ENCODE measurements around the gene NR3C2.

The NR3C2 gene

DNA sequence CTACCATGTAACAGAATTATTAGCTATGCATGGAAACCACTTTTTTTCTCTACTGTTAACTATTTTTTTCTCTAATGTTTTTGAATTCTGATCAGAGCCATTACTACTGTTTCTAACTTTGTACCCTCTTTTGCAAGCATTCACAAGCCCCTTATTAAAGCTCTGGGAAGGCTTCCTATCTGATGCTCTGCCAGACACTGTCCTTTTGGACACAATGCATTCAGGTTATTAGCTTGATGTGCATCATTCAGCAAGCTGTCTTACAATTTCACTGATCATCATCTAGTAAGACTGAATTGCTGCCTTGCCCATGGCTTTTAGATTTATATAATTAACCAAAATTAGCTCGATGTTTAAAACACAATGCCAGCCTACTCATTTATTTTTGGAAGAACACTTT lies 155.1 kb downstream of the NR3C2 start:
- no peak overlapping the region for H3K4me3 ChIP-seq (replicated peaks in 1 of 2; ENCODE audit: low read depth in 2 of 2, low read length in 2 of 2)
- DNase-seq (ENCODE audit: low read depth in 2 of 2), result no peak
- TF ChIP-seq, protein P1, sequence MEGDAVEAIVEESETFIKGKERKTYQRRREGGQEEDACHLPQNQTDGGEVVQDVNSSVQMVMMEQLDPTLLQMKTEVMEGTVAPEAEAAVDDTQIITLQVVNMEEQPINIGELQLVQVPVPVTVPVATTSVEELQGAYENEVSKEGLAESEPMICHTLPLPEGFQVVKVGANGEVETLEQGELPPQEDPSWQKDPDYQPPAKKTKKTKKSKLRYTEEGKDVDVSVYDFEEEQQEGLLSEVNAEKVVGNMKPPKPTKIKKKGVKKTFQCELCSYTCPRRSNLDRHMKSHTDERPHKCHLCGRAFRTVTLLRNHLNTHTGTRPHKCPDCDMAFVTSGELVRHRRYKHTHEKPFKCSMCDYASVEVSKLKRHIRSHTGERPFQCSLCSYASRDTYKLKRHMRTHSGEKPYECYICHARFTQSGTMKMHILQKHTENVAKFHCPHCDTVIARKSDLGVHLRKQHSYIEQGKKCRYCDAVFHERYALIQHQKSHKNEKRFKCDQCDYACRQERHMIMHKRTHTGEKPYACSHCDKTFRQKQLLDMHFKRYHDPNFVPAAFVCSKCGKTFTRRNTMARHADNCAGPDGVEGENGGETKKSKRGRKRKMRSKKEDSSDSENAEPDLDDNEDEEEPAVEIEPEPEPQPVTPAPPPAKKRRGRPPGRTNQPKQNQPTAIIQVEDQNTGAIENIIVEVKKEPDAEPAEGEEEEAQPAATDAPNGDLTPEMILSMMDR (IDR thresholded peaks at IDR 0.05; ENCODE audit: low read depth, low read length), result no peak

DNA sequence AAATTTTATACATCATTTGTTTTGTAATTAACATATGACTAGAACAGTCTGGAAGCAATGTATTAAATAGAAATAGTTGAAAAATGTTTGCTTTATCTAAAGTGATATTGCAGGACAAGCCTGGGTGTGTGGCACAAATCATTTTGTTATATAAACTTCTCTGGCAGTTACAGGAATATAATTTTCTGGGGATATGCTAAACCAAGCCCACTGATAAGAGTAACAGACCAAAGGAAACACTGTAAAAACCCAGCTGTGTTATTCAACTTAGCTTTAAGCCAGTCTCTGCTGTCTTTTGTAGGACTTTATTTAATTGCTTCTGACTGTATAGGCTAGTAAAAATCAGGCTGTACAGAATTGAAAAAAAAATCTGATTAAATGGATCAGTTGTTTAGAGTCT lies 156.2 kb downstream of the NR3C2 start:
- no peak for DNase-seq (ENCODE audit: low read depth in 2 of 2)
- TF ChIP-seq, protein P1 (IDR thresholded peaks at IDR 0.05; ENCODE audit: low read depth, low read length), result no peak
- H3K4me3 ChIP-seq (replicated peaks in 1 of 2; ENCODE audit: low read depth in 2 of 2, low read length in 2 of 2), result no peak overlapping the region

DNA sequence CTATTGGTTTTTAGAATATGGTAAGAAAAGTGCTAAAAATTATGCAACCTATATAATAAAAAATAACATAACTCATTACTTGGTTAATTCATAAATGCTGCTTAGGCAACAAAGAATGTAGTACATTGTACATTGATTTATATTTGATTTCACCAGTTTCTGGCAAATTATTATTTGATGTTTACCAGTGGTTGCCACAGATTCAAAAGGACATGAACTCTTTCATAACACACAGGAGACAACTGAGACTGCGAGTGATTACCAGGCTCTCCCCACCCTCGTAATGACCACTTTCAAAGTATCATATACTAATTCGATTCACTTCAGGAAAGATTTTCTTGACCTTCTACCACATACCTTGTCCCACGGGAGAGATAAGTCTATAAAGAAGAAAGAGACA lies 158.5 kb downstream of the NR3C2 start:
- no peak overlapping the region for H3K4me3 ChIP-seq (replicated peaks in 1 of 2; ENCODE audit: low read depth in 2 of 2, low read length in 2 of 2)
- no peak for DNase-seq (ENCODE audit: low read depth in 2 of 2)
- TF ChIP-seq, protein P1 (IDR thresholded peaks at IDR 0.05; ENCODE audit: low read depth, low read length), result no peak

DNA sequence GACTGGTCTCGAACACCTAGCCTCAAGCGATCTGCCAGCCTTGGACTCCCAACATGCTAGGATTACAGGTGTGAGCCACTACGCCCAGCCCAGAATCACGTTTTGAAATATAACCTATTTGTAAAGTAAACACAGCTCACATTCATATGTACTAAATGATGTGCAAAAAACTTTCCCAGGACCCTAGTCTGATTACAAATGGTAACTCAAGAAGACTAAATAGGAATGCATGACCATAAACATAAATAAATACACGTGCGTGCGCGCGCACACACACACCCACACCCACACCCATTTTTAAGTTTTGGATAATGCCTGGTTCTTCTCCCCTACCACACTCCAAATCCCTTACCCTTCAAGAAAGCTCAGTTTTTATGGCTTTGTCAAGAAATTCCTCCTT lies 163.9 kb downstream of the NR3C2 start:
- H3K4me3 ChIP-seq (replicated peaks in 1 of 2; ENCODE audit: low read depth in 2 of 2, low read length in 2 of 2), result no peak overlapping the region
- no peak for DNase-seq (ENCODE audit: low read depth in 2 of 2)
- TF ChIP-seq, protein P1 (IDR thresholded peaks at IDR 0.05; ENCODE audit: low read depth, low read length), result no peak

DNA sequence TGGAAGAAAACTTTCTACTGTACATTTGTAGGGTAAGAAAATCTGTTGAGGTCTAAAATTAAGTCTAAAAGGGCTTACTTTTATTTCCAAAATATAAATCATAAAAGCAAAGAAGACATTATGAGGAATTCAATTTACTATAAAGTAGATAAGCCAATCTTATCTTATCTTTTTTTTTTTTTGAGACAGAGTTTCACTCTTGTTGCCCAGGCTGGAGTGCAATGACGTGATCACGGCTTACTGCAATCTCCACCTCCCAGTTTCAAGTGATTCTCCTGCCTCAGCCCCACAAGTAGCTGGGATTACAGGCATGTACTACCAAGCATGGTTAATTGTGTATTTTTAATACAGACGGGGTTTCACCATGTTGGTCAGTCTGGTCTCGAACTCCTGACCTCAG lies 166.9 kb downstream of the NR3C2 start:
- TF ChIP-seq, protein P1 (IDR thresholded peaks at IDR 0.05; ENCODE audit: low read depth, low read length), result no peak
- DNase-seq (ENCODE audit: low read depth in 2 of 2), result no peak
- H3K4me3 ChIP-seq (replicated peaks in 1 of 2; ENCODE audit: low read depth in 2 of 2, low read length in 2 of 2), result no peak overlapping the region

DNA sequence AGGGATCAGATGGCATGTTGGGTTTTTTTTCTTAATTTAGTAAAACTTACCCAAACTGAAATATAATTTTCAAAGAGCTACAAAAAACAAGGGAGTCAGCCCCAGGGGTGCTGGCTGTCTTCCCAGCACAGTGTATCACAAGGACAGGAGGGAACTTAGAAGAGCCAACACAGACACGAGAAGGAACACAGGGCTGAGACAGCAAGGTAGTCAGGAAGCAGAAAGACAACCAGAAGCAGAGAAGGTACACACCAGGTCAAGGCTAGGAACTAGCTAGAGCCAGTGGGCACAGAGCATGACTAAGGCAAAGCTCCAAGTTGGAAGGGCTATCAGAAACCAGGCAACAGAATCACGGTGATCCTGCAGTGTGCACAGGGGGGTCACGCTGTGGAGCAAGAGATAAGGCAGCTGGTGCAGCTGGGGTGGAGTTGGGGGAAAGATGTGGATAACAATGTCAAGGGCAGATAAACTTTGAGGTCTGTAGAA lies 168.7 kb downstream of the NR3C2 start:
- no peak overlapping the region for H3K4me3 ChIP-seq (replicated peaks in 1 of 2; ENCODE audit: low read depth in 2 of 2, low read length in 2 of 2)
- TF ChIP-seq, protein P1 (IDR thresholded peaks at IDR 0.05; ENCODE audit: low read depth, low read length), result no peak
- no peak for DNase-seq (ENCODE audit: low read depth in 2 of 2)

DNA sequence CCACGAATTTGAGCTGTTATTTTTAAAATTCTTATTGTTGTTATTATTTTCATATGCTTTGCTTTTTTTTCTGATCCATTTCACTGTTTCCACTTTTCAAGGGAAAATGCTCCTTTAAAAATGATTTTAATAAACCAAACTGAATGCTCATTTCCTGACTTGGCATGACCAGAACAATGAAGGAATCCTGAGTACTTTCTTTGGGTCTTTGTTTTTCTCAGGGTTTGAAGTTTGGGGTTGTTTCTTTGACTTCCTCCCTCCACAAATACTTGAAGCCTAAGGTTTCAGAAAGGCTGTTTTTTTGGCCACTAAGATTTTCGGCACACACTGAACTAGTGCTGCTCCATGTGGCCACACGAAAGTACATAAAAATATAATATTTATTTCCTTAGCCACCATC lies 171.0 kb downstream of the NR3C2 start:
- no peak for DNase-seq (ENCODE audit: low read depth in 2 of 2)
- TF ChIP-seq, protein P1 (IDR thresholded peaks at IDR 0.05; ENCODE audit: low read depth, low read length), result no peak
- no peak overlapping the region for H3K4me3 ChIP-seq (replicated peaks in 1 of 2; ENCODE audit: low read depth in 2 of 2, low read length in 2 of 2)
